ENCODE measurements around the gene SNED1. TPM values are rescaled to one million over a fixed set of nuclear protein-coding genes. Genes with fewer than 3 reads are reported as not detected.

SNED1 gene
- total and polyA plus RNA-seq, 2 experiments from 2014 or later, result 6.1 to 29.4 TPM

GRCh38 chr2:241038374-241039180 is 40.2 kb downstream of the SNED1 start:
- no peak overlapping the region for H3K27ac ChIP-seq
- no peaks in the 10 kb centered on the region for H3K27me3 ChIP-seq (replicated peaks; ENCODE audit: insufficient read depth)
- H3K9ac ChIP-seq, result no peak overlapping the region
- H3K4me1 ChIP-seq (ENCODE audit: insufficient read depth), result no peaks in the 10 kb centered on the region
- no peaks in the 10 kb centered on the region for H3K9me2 ChIP-seq (ENCODE audit: insufficient read depth)
- H3F3A ChIP-seq (ENCODE audit: insufficient read depth), result 0 out of 2 replicates have a peak, but pooled peaks cover 6% of the 10 kb centered on the region
- H4K20me1 ChIP-seq (ENCODE audit: insufficient read depth), result no peaks in the 10 kb centered on the region
- TF ChIP-seq EZH2 (IDR thresholded peaks at IDR 0.05; ENCODE audit: insufficient read depth, poor library complexity, severe bottlenecking), result no peak
- TF ChIP-seq EZH2phosphoT487 (IDR thresholded peaks at IDR 0.05; ENCODE audit: insufficient read depth, low read depth), result no peak
- H3K9me3 ChIP-seq (ENCODE audit: low read depth), result no peaks in the 10 kb centered on the region
- H3K79me2 ChIP-seq (ENCODE audit: insufficient read depth), result no peaks in the 10 kb centered on the region
- in situ Hi-C loops (cut with MboI), result no loop called here
- H3K36me3 ChIP-seq (ENCODE audit: low read depth), result peaks cover 11% of the 10 kb centered on the region
- H2AFZ ChIP-seq, result no peak overlapping the region
- WGBS, 2 experiments (ENCODE audit: low coverage in 1 of 2, low lambda C conversion rate in 2 of 2, missing lambda C conversion rate in 2 of 2), result 90 to 92% methylated on average over 20 of the region's 20 CpGs
- no peak for DNase-seq
- no peak overlapping the region for H3K4me2 ChIP-seq (ENCODE audit: unreplicated experiment)
- no peak overlapping the region for H3K4me3 ChIP-seq

GRCh38 chr2:241039416-241039815 is 41.0 kb downstream of the SNED1 start:
- 83 to 87% methylated on average over 3 to 4 of the region's 4 CpGs for WGBS, 2 experiments (ENCODE audit: low coverage in 1 of 2, low lambda C conversion rate in 2 of 2, missing lambda C conversion rate in 2 of 2)
- Histone ChIP-seq H3F3A (ENCODE audit: insufficient read depth) (0 out of 2 replicates have a peak, but pooled peaks cover 6% of the 10 kb centered on the region), H3K9ac (no peak overlapping the region), H3K27ac (no peak overlapping the region), H3K9me3 (ENCODE audit: low read depth) (no peaks in the 10 kb centered on the region), H2AFZ (no peak overlapping the region), H3K79me2 (ENCODE audit: insufficient read depth) (no peaks in the 10 kb centered on the region), H3K4me2 (ENCODE audit: unreplicated experiment) (no peak overlapping the region), H3K27me3 (replicated peaks; ENCODE audit: insufficient read depth) (no peaks in the 10 kb centered on the region), H3K9me2 (ENCODE audit: insufficient read depth) (no peaks in the 10 kb centered on the region), H3K4me1 (ENCODE audit: insufficient read depth) (no peaks in the 10 kb centered on the region), H4K20me1 (ENCODE audit: insufficient read depth) (no peaks in the 10 kb centered on the region), H3K4me3 (no peak overlapping the region), H3K36me3 (ENCODE audit: low read depth) (peaks cover 11% of the 10 kb centered on the region)
- in situ Hi-C loops (cut with MboI), result no loop called here
- TF ChIP-seq EZH2 (IDR thresholded peaks at IDR 0.05; ENCODE audit: insufficient read depth, poor library complexity, severe bottlenecking) (no peak), EZH2phosphoT487 (IDR thresholded peaks at IDR 0.05; ENCODE audit: insufficient read depth, low read depth) (no peak)
- DNase-seq, result no peak

GRCh38 chr2:241040081-241040803 is 41.8 kb downstream of the SNED1 start:
- H2AFZ ChIP-seq, result no peak overlapping the region
- WGBS, 2 experiments (ENCODE audit: low coverage in 1 of 2, low lambda C conversion rate in 2 of 2, missing lambda C conversion rate in 2 of 2), result 89% methylated on average over 13 of the region's 13 CpGs
- TF ChIP-seq EZH2phosphoT487 (IDR thresholded peaks at IDR 0.05; ENCODE audit: insufficient read depth, low read depth), result no peak
- no peak for TF ChIP-seq EZH2 (IDR thresholded peaks at IDR 0.05; ENCODE audit: insufficient read depth, poor library complexity, severe bottlenecking)
- H3K79me2 ChIP-seq (ENCODE audit: insufficient read depth), result no peaks in the 10 kb centered on the region
- no peaks in the 10 kb centered on the region for H3K9me3 ChIP-seq (ENCODE audit: low read depth)
- no peaks in the 10 kb centered on the region for H4K20me1 ChIP-seq (ENCODE audit: insufficient read depth)
- H3K27ac ChIP-seq, result no peak overlapping the region
- H3K36me3 ChIP-seq (ENCODE audit: low read depth), result peaks cover 18% of the 10 kb centered on the region
- H3K4me1 ChIP-seq (ENCODE audit: insufficient read depth), result no peaks in the 10 kb centered on the region
- H3K4me3 ChIP-seq, result no peak overlapping the region
- H3F3A ChIP-seq (ENCODE audit: insufficient read depth), result peaks cover 7% of the 10 kb centered on the region; the same call in 1 of the 2 replicates
- H3K4me2 ChIP-seq (ENCODE audit: unreplicated experiment), result no peak overlapping the region
- DNase-seq, result no peak
- in situ Hi-C loops (cut with MboI), result no loop called here
- no peaks in the 10 kb centered on the region for H3K9me2 ChIP-seq (ENCODE audit: insufficient read depth)
- no peaks in the 10 kb centered on the region for H3K27me3 ChIP-seq (replicated peaks; ENCODE audit: insufficient read depth)
- no peak overlapping the region for H3K9ac ChIP-seq

DNA sequence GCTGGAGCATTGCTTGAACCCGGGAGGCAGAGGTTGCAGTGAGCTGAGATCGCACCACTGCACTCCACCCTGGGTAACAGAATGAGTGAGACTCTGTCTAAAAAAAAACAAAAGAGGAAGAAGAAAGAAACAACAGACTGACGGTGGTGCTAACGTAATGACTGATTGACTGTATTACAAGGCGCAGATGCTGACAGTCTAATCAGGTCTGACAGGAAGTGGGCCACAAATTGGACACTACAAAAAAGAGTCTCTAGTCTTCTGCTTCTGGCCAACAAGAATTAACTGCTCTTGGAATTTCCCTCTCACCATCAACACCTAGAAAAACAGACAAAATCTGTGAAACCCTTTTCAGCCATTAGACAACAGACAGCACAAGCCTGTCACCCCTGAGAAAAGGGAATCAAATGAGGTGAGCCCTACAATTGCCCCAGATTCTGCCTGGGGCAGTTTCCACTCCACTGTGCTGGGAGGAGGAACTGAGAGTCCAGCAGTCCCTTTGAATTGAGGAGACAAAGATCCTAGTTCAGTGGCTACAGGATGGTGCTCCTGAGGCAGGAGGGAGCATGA is 43.3 kb downstream of the SNED1 start:
- Histone ChIP-seq H3K4me2 (ENCODE audit: unreplicated experiment) (no peak overlapping the region), H3K27me3 (replicated peaks; ENCODE audit: insufficient read depth) (no peaks in the 10 kb centered on the region), H3K4me1 (ENCODE audit: insufficient read depth) (no peaks in the 10 kb centered on the region), H3K9me2 (ENCODE audit: insufficient read depth) (no peaks in the 10 kb centered on the region), H3K4me3 (no peak overlapping the region), H3K9ac (no peak overlapping the region), H3K27ac (no peak overlapping the region), H4K20me1 (ENCODE audit: insufficient read depth) (no peaks in the 10 kb centered on the region), H3F3A (ENCODE audit: insufficient read depth) (peaks cover 13% of the 10 kb centered on the region; the same call in 1 of the 2 replicates), H3K79me2 (ENCODE audit: insufficient read depth) (no peaks in the 10 kb centered on the region), H2AFZ (no peak overlapping the region), H3K36me3 (ENCODE audit: low read depth) (peaks cover 27% of the 10 kb centered on the region), H3K9me3 (ENCODE audit: low read depth) (no peaks in the 10 kb centered on the region)
- in situ Hi-C loops (cut with MboI), result no loop called here
- TF ChIP-seq EZH2phosphoT487 (IDR thresholded peaks at IDR 0.05; ENCODE audit: insufficient read depth, low read depth), result no peak
- WGBS, 2 experiments (ENCODE audit: low coverage in 1 of 2, low lambda C conversion rate in 2 of 2, missing lambda C conversion rate in 2 of 2), result 85 to 89% methylated on average over 5 of the region's 5 CpGs
- no peak for DNase-seq

All from GM23248 (cell line).